ENCODE results near the gene ENOSF1. TPM values are rescaled to one million over a fixed set of nuclear protein-coding genes. Genes with fewer than 3 reads are reported as not detected.

ENOSF1 gene
- total RNA-seq, 2 experiments from 2014 or later: 113 to 114 TPM

DNA sequence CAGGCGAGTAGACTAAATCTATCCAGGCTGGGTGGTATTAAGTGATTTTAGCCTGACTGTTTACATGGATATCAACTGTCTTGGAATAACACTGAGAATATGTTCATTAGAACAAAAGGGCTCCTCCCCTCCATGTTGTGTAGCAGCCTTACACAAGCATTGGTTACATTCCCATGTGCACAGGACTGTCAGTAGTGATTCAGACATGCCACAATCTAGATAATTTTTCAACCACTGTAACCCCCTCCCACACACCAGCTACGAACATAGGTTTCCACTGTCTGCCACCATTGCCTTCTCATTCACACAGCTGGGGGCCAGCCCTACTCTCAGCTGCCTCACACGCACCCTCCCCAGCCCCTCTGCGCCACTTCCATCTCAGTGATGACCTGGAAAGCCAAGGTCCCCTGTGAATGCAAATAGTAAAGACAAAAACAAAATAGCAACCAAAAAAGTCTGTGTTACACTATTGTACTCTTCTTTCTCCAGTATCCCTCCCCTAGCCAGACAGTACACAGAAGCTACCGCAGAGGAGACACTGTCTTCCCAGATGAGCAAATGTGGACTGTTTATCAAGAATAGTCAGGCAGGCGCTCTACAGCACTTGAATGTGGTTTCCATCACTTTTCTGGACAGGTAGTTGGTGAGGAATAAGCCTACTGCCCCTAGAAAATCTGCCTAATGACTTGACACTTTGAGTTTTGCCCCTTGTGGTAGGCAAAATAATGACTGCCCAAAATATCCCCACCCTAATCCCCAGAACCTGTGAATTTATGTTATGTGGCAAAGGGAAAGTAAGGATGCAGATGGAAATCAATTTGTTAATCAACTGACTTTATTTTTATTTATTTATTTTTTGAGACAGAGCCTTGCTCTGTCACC lies 82.9 kb downstream of the ENOSF1 start:
- TF ChIP-seq, protein P1, sequence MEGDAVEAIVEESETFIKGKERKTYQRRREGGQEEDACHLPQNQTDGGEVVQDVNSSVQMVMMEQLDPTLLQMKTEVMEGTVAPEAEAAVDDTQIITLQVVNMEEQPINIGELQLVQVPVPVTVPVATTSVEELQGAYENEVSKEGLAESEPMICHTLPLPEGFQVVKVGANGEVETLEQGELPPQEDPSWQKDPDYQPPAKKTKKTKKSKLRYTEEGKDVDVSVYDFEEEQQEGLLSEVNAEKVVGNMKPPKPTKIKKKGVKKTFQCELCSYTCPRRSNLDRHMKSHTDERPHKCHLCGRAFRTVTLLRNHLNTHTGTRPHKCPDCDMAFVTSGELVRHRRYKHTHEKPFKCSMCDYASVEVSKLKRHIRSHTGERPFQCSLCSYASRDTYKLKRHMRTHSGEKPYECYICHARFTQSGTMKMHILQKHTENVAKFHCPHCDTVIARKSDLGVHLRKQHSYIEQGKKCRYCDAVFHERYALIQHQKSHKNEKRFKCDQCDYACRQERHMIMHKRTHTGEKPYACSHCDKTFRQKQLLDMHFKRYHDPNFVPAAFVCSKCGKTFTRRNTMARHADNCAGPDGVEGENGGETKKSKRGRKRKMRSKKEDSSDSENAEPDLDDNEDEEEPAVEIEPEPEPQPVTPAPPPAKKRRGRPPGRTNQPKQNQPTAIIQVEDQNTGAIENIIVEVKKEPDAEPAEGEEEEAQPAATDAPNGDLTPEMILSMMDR (IDR thresholded peaks at IDR 0.05): no peak
- H3K4me1 Mint-ChIP-seq (ENCODE audit: low read depth): peaks cover 6% of the 10 kb centered on the region
- no peak overlapping the region for H3K27ac Mint-ChIP-seq
- POLR2A ChIA-PET: interaction anchor here (1.0 kb wide), 1 partner anchor 8 kb away, joined by 3 read pairs; no protein-coding TSS in a partner anchor
- CTCF ChIA-PET: interaction anchor here (0.8 to 9.0 kb wide), 5 partner anchors 11 to 210 kb away, joined by 3 to 73 read pairs (median 3); no protein-coding TSS in a partner anchor
- DNase-seq: peak; percentile 47
- H3K4me3 Mint-ChIP-seq: no peak overlapping the region
- ATAC-seq: peak; percentile 80
- no peaks in the 10 kb centered on the region for H3K9me3 Mint-ChIP-seq
- intact Hi-C loops (cut with micrococcal nuclease): no loop called here
- peaks cover 6% of the 10 kb centered on the region for H3K27me3 Mint-ChIP-seq
- no peaks in the 10 kb centered on the region for H3K36me3 Mint-ChIP-seq (ENCODE audit: low read depth)

DNA sequence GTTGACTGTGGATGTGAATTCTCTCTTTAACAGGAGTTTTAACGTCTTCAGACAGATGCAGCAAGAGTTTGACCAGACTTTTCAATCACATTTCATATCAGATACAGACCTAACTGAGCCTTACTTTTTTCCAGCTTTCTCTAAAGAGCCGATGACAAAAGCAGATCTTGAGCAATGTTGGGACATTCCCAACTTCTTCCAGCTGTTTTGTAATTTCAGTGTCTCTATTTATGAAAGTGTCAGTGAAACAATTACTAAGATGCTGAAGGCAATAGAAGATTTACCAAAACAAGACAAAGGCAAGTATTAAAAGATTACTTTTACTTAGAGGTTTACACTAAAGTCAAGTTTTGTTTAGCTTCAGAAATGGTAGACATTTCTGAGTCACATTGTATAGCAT lies 85.2 kb downstream of the ENOSF1 start:
- CTCF ChIA-PET: interaction anchor here (1.2 to 9.0 kb wide), 5 partner anchors 8 to 213 kb away, joined by 3 to 73 read pairs (median 5); no protein-coding TSS in a partner anchor
- TF ChIP-seq, protein P1 (IDR thresholded peaks at IDR 0.05): no peak
- Mint-ChIP-seq H3K9me3 (no peaks in the 10 kb centered on the region), H3K4me1 (ENCODE audit: low read depth) (peaks cover 6% of the 10 kb centered on the region), H3K36me3 (ENCODE audit: low read depth) (no peaks in the 10 kb centered on the region), H3K4me3 (no peak overlapping the region), H3K27ac (no peak overlapping the region), H3K27me3 (peaks cover 7% of the 10 kb centered on the region)
- DNase-seq (no peak), ATAC-seq (no peak)
- intact Hi-C loops (cut with micrococcal nuclease): no loop called here
- POLR2A ChIA-PET: interaction anchor here (1.1 kb wide), 1 partner anchor 31 kb away, joined by 3 read pairs; no protein-coding TSS in a partner anchor

DNA sequence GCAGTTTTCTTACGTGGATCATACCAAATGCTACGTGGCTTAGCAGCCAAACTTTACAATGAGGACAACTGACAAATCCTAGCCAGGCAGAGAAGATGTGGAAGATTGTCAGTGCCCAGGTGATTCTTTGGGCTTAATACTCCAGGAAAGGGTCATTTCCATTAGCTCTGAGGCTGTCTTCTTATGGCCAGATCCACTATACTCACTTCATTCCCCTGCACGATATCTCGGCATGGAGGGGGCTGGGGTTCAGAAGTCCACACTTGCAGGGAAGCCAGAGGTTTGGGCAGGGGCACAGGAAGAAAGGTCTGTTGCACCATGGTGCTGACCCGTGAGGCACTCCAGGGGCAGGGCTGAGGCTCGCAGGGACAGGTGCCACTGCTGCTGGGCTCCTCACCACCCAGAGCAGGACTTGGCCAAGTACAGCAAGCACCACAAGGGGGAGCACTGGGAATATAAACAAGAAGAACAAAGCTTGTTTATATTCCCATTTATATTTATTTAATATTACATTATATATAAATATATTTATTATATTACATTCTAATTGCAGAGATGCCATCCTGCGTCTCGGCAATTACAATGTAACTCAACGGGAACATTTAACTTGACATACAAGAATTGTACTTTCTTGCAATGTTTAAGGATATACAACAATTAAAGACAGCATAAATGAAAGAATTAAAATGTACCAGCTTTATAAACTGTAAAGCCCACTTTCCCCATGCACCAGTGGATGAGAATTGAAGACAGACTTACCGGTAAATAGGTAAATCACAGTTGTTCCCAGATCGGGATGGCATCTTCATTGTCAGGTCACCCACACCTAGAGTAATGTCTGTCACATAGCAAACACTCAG lies 88.4 kb downstream of the ENOSF1 start:
- ATAC-seq: peak; percentile 95
- TF ChIP-seq, protein P1 (IDR thresholded peaks at IDR 0.05): peak; percentile 95

DNA sequence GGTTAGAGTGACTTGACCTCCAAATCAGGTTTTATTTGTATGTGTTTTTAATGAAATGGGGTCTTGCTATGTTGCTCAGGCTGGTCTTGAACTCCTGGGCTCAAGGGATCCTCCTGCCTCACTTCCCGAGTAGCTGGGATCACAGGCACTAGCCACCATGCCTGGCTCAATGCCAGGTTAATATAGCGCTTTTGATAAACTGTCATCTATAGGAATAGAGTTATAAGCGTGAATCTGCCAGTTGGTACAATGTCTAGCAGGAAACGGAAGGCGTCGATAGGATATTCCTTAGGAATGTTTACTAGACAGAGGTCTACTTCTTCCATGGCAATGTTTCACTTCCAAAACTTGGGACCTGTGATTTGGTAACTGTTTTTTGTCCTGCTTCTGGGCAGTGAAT lies 90.1 kb downstream of the ENOSF1 start:
- TF ChIP-seq, protein P1 (IDR thresholded peaks at IDR 0.05): no peak
- DNase-seq (no peak), ATAC-seq (no peak)
- ChIA-PET CTCF (interaction anchor here (1.4 to 9.0 kb wide), 4 partner anchors 9 to 218 kb away, joined by 5 to 73 read pairs (median 46); no protein-coding TSS in a partner anchor), POLR2A (no interaction called here)
- intact Hi-C loops (cut with micrococcal nuclease): loop anchor here (5.0 kb wide), 1 partner anchor 210 kb away; no protein-coding TSS in a partner anchor
- Mint-ChIP-seq H3K9me3 (no peaks in the 10 kb centered on the region), H3K27ac (no peak overlapping the region), H3K4me1 (ENCODE audit: low read depth) (no peaks in the 10 kb centered on the region), H3K36me3 (ENCODE audit: low read depth) (no peaks in the 10 kb centered on the region), H3K4me3 (no peak overlapping the region), H3K27me3 (peaks cover 2% of the 10 kb centered on the region)

More for the DNA sequence above, 88.4 kb downstream of the ENOSF1 start:
- Mint-ChIP-seq H3K4me1 (ENCODE audit: low read depth) (no peaks in the 10 kb centered on the region), H3K27me3 (peaks cover 2% of the 10 kb centered on the region), H3K27ac (no peak overlapping the region), H3K36me3 (ENCODE audit: low read depth) (no peaks in the 10 kb centered on the region), H3K9me3 (no peaks in the 10 kb centered on the region), H3K4me3 (no peak overlapping the region)
- intact Hi-C loops (cut with micrococcal nuclease): loop anchor here (5.0 kb wide), 1 partner anchor 208 kb away; no protein-coding TSS in a partner anchor
- POLR2A ChIA-PET: interaction anchor here (0.9 to 1.7 kb wide), 4 partner anchors 11 to 48 kb away, joined by 3 to 6 read pairs (median 3); partner anchors contain the start of gene TYMS
- CTCF ChIA-PET: interaction anchor here (0.7 to 9.0 kb wide), 32 partner anchors 8 to 372 kb away, joined by 3 to 73 read pairs (median 4); partner anchors contain the start of genes ENOSF1, THOC1 and TYMS
- DNase-seq: peak; percentile 85
